BE2C (cell line): Measurements from ENCODE around the gene MCMBP.
"Not testable (repeated sequence)": the region's sequence is repeated elsewhere in the genome, so short reads cannot be mapped to it uniquely, and the experiment has no call there.

ENCODE experiments used
- DNase-seq: peaks from one replicate; pipeline ENCODE4 v3.0.0-alpha.2; 2020
- H3K27me3 ChIP-seq: fragments of 250-450 bp; sonication (Bioruptor Pico); 2 replicates; pipeline ENCODE4 v1.5.1; 2020; ENCODE audit warnings: mild to moderate bottlenecking
- H3K36me3 ChIP-seq: fragments of 250-450 bp; sonication (Bioruptor Pico); 2 replicates; pipeline ENCODE4 v1.5.1; 2020; ENCODE audit warnings: mild to moderate bottlenecking
- H3K4me1 ChIP-seq: fragments of 250-450 bp; sonication (Bioruptor Pico); 2 replicates; pipeline ENCODE4 v1.5.1; 2020
- H3K4me3 ChIP-seq: 2 replicates; pipeline ENCODE4 v1.5.1; 2011; ENCODE audit warnings: low read depth, low read length
- H3K9me3 ChIP-seq: fragments of 250-450 bp; sonication (Bioruptor Pico); 2 replicates; pipeline ENCODE4 v1.5.1; 2020
- TF ChIP-seq, protein P1 (sequence below): IDR thresholded peaks from 2 replicates; pipeline ENCODE4 v1.5.1; 2012; ENCODE audit warnings: mild to moderate bottlenecking, low read depth, low read length

The MCMBP gene

GRCh38 chr10:119893074-119893473, 20.4 kb upstream of the MCMBP start:
- H3K27me3 ChIP-seq = no peaks in the 10 kb centered on the region
- peaks cover 9% of the 10 kb centered on the region for H3K4me1 ChIP-seq
- TF ChIP-seq, protein P1, sequence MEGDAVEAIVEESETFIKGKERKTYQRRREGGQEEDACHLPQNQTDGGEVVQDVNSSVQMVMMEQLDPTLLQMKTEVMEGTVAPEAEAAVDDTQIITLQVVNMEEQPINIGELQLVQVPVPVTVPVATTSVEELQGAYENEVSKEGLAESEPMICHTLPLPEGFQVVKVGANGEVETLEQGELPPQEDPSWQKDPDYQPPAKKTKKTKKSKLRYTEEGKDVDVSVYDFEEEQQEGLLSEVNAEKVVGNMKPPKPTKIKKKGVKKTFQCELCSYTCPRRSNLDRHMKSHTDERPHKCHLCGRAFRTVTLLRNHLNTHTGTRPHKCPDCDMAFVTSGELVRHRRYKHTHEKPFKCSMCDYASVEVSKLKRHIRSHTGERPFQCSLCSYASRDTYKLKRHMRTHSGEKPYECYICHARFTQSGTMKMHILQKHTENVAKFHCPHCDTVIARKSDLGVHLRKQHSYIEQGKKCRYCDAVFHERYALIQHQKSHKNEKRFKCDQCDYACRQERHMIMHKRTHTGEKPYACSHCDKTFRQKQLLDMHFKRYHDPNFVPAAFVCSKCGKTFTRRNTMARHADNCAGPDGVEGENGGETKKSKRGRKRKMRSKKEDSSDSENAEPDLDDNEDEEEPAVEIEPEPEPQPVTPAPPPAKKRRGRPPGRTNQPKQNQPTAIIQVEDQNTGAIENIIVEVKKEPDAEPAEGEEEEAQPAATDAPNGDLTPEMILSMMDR = no peak
- H3K36me3 ChIP-seq = no peaks in the 10 kb centered on the region; the same call in 1 of the 2 replicates
- peak overlapping the region; percentile 70 for H3K4me3 ChIP-seq
- no peak for DNase-seq
- H3K9me3 ChIP-seq = no peaks in the 10 kb centered on the region

- no peaks in the 10 kb centered on the region for H3K9me3 ChIP-seq
- H3K36me3 ChIP-seq = no peaks in the 10 kb centered on the region; the same call in 1 of the 2 replicates
- TF ChIP-seq, protein P1 = no peak
- peak; percentile 94 for DNase-seq
- H3K4me1 ChIP-seq = peaks cover 9% of the 10 kb centered on the region
- H3K27me3 ChIP-seq = no peaks in the 10 kb centered on the region
- H3K4me3 ChIP-seq = peak within 1 kb of the TSS; percentile 70
Measured at GRCh38 chr10:119892188-119893065, 19.8 kb upstream of the MCMBP start, which contains the start of gene SEC23IP. TSS of gene SEC23IP (plus strand) at chr10:119892730. CDS start at chr10:119892783, 53 bp downstream.

GRCh38 chr10:119891849-119892187, 19.2 kb upstream of the MCMBP start:
- DNase-seq, H3K4me1 ChIP-seq, H3K9me3 ChIP-seq, H3K27me3 ChIP-seq, H3K36me3 ChIP-seq: not testable (repeated sequence)
- peak overlapping the region; percentile 70 for H3K4me3 ChIP-seq

GRCh38 chr10:119890307-119890706, 17.7 kb upstream of the MCMBP start:
- H3K36me3 ChIP-seq, DNase-seq, H3K9me3 ChIP-seq, H3K27me3 ChIP-seq, H3K4me3 ChIP-seq, H3K4me1 ChIP-seq: not testable (repeated sequence)

- not testable (repeated sequence) for DNase-seq
Measured at GRCh38 chr10:119889201-119889600, 16.6 kb upstream of the MCMBP start.

DNA sequence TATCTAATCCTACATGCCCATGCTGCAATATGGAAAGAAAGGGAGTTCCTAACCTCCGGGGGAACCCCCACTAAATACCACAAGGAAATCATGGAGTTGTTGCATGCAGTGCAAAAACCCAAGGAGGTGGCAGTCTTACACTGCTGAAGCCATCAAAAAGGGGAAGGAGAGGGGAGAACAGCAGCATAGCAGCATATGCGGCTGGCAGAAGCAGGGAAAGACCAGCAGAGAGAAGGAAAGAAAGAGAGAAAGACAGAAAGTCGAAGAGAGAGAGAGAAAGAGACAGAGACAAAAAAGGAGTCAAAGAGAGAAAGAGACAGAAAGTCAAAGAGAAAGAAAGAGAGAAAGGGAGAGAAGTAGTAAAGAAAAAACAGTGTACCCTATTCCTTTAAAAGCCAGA, 16.1 kb upstream of the MCMBP start:
- H3K4me1 ChIP-seq, H3K36me3 ChIP-seq, DNase-seq, H3K27me3 ChIP-seq, H3K9me3 ChIP-seq, H3K4me3 ChIP-seq: not testable (repeated sequence)

More at GRCh38 chr10:119889201-119889600, 16.6 kb upstream of the MCMBP start:
- H3K27me3 ChIP-seq, H3K36me3 ChIP-seq, H3K4me3 ChIP-seq, H3K9me3 ChIP-seq, H3K4me1 ChIP-seq: not testable (repeated sequence)

- not testable (repeated sequence) for DNase-seq
Measured at GRCh38 chr10:119886070-119886469, 13.4 kb upstream of the MCMBP start.

DNA sequence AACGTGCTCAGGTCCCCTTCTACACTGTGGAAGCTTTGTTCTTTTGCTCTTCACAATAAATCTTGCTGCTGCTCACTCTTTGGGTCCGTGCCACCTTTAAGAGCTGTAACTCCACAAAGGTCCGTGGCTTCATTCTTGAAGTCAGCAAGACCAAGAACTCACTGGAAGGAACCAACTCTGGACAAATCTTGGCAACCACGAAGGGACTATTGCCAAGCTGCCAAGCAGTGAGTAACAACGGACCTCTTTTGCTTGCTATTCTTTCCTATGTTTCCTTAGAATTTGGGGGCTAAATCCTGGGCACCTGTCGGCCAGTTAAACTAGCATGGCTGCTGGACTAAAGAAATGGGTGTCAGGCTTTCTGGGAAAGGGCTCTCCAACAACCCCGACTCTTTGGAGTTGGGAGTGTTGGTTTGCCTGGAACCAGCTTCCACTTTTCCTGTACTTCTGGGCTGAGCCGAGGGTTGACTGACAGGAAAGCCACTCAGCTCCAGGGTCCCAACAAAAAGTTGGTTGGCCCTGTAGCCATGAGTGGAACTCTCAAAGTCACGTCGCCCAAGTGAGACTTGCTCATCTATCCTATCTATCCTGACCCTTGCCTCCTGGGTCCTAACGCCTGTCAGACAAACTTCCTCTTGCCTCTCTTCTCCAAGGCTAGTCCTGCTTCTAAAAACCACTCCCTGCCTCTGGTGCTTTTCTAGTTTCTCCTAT, 11.4 kb upstream of the MCMBP start:
- H3K4me3 ChIP-seq, H3K9me3 ChIP-seq, H3K27me3 ChIP-seq, H3K36me3 ChIP-seq, DNase-seq, H3K4me1 ChIP-seq: not testable (repeated sequence)

More at GRCh38 chr10:119886070-119886469, 13.4 kb upstream of the MCMBP start:
- not testable (repeated sequence) for H3K36me3 ChIP-seq, H3K27me3 ChIP-seq, H3K9me3 ChIP-seq, H3K4me3 ChIP-seq, H3K4me1 ChIP-seq

DNA sequence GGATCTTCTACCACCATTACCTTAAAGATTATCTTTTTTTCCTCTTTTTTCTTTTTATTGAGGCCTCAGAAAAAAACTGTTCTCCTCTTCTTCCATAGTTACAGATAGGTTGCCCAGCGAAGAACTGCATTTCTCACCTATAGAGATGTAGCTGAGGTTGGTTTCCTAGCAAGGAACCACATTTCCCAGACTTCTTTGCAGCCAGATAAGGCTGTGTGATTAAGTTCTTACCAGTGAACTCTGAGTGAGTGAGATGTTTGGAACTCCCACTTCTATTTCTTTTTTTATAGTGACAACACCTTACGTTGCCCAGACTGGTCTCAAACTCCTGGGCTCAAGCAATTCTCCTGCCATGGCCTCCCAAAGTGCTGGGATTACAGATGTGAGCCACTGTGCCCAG, 5.9 kb upstream of the MCMBP start:
- H3K4me1 ChIP-seq = peaks cover 2% of the 10 kb centered on the region; the same call in 1 of the 2 replicates
- H3K36me3 ChIP-seq = no peaks in the 10 kb centered on the region
- H3K4me3 ChIP-seq = no peak overlapping the region
- no peak for DNase-seq
- H3K9me3 ChIP-seq = no peaks in the 10 kb centered on the region
- TF ChIP-seq, protein P1 = no peak
- H3K27me3 ChIP-seq = no peaks in the 10 kb centered on the region
